Measurements from ENCODE around the gene ENAH.

Gene ENAH

DNA sequence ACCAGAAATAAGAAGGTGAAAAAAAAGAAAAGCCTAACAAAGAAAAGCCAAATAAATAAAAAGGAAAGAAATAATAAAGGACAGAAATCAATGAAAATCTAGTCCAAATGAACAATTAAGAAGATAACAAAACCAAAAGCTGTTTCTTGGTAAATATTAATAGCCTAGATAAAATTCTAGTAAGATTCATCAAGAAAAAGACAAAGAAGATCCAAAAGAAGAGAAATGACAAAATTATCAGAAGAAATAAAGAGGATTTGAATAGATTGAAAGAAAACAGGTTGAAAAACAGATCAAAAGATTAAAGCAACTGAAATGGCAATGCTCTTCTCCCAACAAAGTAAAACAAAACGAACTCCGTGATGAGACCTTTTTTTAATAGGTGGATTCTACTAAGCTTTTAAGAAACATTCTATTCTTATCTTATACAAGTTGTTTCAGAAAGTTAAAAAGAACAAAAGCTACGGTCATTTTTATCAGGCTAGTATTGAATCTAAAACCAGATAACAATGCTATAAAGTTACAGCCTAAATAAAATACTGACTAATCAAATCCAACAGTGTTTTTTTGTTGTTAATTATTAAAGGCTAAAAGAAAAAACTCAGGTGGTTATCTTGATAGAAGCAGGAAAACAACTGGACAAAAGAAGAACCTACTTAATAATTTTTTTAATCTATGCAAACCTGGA lies 50.9 kb downstream of the ENAH start:
- DNase-seq = no peak

DNA sequence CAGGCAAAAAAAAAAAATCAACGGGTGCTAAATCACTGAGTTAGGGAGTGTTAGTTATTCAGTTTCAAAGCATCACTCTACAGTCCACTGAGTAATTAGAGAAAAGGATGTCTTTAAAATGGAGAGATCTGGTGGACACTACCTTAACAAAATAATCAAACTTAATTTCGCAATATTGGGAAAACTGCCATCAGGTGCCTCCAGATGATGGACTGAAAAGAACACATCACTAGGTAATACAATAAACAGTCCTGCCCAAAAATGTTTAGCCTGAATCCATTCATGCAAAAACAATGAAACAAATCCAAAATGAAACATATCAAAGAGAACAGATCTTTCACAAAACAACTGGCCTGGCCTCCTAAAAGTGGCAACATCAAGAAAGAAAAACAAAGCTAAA lies 54.1 kb downstream of the ENAH start:
- DNase-seq = no peak

DNA sequence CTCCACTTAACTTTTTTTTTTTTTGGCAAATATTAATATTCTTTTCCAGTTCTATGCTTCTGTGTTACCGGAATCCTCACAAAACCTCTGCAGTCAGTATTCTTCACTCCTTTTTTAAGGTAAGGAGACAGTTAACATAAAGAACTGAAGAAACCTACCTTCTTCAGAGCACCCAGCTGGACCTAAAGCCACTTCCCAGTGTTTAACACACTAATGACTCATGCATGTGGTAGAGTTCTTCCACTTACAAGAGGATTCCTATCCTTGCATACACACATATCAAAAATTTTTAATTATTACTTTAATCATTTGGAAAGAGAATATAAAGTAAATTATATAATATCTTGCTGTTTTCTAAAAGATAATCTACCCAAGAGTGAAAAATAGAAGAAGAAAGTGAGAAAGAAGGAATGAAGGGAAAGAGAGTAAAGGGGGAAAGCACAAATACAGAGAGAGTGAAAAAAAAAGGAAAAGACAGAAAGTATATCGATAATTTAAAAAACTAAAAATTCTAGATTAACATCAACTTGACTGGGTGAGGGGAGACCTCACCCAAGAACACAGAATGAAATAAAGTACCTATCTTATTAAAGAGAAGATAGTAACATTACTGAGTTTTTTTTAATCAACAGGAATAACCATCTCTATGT lies 54.9 kb downstream of the ENAH start:
- DNase-seq = no peak

DNA sequence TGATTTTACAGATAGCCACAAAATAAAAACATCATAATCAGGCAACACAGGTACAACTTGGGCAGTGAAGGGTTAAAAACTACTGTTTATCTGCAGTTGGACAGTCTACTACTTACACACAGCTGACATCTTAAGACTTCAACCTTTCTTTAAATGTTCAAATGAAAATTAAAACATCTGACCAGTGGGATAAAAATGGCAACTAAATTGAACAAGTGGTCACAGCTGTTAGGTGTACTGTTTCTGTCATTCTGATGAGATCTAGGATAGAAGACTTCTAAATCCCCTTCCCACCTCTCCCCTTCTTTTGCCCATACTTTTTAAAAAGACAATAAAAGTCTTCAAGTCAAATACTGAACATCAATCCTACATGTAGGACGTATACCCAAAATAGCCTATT lies 56.2 kb downstream of the ENAH start:
- no peak for DNase-seq

DNA sequence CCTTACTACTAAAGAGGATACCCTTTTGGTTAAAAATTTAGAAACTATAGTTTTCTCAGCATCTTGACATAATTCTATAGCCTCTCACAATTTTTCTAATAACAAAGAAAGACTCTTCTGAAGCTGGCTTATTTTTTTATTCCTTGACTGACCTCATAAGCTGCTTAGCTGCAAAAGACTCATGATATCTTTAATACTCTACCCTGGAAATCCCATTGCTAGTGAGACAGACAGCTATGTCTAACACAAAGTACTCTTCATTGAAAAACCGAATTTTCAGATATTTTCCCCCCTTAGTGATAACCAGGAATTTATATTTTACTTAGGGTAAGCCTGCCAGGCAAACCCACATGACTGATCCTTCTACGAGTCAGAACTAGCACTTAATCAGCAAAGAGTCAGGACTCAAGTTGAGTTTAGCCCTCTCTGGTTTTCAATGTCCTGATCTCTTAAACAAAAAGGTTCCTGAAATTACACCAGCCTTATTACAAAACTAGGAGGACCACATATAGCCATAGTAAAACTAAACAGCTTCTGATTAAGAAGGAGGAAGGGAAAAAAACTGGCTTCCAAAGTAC lies 56.9 kb downstream of the ENAH start:
- DNase-seq = no peak

DNA sequence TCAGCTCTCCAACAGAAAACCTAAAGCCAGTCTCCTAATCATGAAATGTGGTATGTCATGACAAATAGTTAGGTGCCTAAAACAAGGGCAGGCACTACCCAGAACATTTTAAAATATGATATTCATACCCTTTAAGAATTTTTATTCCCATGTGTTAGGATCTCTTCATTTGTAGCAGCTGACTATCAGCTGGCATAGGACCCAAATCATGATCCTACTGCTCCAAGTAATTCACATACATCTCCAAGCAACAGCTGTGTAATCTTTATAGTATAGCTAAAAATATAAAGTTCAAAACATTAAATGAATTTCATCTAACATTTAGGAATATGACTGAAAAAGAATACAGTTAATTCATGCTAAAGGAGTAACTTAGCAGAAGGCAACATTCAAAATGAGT lies 57.5 kb downstream of the ENAH start:
- DNase-seq = no peak

DNA sequence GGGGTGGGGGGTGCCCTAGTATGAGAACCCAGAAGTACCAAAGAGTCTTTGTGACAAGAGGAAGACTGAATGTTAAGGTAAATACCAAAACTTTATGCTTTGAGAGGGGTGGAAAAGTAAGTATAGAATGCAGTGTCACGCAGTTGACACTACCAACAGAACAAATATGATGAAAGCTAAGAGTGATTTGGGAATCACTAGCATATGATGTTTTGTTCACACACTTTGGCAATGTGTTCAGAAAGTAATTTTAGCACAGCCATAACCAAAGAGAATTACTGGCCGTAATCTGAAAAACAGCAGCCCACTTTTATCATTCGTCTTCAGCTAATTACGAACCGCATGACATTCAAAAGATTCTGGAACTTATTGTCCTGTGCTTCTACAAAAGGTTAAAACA lies 59.5 kb downstream of the ENAH start:
- DNase-seq = no peak

DNA sequence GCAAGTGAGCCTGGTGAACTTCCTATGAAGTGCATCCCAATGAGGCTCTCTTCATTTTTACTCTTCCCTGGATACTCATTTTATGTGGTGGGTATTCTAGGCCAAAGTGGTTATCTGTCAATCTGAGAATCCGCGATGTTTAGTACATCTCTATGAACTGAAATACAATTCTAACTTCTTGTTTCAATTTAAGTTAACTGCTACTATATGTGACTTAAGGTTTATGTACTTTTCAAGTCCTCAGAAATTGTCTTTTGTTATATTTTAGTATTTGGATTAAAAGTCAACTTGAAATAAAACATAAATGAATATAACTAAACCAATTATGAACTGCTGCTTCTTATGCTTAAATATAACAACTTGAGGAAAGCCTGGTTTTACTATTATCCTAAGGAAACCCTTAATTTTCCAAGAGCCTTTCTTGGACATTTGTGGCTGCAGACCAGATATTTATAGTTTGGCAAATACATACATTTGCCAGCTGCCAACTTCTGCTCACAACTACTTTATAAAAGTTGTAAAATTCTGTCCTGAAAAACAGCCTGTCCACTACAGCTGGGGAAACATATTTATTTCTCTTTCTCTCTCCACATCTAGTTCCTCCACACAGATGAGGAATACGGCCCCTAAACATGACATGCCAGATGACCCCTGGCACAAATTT lies 60.4 kb downstream of the ENAH start:
- DNase-seq = no peak

DNA sequence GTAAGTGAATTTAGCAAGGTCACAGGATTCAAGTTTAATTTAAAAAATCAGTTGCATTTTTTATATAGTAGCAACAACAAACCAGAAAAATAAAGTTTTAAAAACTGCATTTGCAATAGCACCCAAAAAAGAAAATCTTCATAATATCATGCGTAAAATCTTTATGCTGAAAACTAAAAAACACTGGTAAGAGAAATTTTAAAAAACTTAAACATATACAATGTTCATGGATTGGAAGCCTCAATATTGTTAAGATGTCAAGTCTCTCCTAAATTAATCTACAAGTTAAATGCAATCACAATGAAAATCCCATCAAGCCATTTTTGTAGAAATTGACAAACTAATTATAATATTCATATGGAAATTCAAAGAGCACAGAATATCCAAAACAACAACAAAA lies 65.6 kb downstream of the ENAH start:
- no peak for DNase-seq

- no peak for DNase-seq
Measured at GRCh38 chr1:225581186-225581585, 71.7 kb downstream of the ENAH start.

GRCh38 chr1:225580238-225581099 lies 72.5 kb downstream of the ENAH start:
- no peak for DNase-seq

- no peak for DNase-seq
Measured at GRCh38 chr1:225578251-225578977, 74.5 kb downstream of the ENAH start.

DNA sequence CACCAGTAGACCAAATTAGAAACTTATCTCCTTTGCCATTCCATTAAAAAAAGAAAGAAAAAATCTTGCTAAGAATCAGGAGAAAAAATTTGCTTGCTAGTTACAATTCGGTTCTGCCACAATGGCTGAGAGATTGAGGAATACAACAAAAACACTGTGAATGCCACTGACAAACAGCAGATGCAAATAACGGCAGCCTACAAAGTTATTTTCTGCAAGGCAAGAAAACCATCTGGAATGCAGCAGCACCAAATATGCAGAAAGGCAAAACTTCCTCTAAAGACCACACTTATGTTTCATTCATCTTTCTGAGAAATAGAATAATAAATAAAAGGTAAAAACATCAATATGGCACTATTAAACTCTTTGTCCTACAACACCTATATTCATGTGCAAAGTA lies 75.7 kb downstream of the ENAH start:
- DNase-seq = no peak

- DNase-seq = no peak
Measured at GRCh38 chr1:225573216-225573615, 79.7 kb downstream of the ENAH start.

DNA sequence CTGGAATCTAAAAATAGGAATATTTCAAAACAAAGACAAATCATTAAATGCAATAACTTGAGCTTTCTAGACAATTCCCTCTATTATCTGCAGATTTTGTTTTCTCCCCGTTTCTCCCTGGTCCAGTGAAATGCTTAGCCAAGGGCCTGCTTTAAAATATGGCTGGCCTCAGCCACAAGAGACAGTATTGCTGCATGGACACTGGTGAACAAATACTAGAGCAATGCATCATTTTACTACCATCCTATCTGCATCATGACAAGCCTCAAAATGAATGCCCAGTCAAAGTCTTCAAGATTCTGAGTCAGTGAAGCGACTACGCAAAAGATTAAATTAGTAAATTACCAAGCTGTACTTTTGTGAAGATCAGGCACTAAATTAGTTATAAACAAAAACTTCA lies 80.5 kb downstream of the ENAH start:
- no peak for DNase-seq

DNA sequence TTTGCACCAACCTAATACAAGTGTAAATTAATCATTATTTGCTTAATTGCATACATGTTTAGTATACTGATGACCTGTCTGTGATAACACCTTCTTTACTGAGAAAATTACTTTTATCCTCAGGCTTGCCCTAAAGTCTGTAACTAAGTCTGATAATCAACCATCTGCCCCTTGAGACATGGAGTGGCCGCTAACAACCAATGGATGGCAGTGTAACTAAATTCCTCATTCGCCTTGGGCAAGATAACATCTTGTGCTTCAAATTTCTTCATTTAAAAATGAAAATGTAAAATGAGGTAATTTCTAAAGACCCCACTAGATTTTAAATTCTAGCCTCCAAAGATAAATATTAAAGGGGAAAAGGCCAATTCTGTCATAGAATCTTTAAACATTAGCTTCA lies 85.1 kb downstream of the ENAH start:
- DNase-seq = no peak

DNA sequence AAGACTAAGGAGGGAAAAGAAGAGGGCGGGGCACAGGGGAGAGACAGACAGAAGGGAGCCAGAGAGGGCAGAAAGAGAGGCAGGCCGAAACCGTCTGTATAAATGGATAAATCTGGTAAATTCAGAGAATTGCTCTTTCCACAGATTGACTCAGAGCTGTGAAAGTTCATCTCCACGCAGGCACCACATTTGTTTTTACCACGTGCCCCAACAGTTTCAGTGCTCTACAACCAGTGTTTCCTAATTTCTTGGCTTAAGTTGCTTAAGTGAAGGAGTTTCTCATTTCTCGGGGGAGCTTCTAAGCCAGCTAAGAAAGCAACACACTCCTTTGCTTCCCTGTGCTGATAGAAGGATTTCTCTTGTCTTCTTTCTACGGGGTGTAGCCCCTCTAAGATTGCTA lies 87.1 kb downstream of the ENAH start:
- DNase-seq = no peak

DNA sequence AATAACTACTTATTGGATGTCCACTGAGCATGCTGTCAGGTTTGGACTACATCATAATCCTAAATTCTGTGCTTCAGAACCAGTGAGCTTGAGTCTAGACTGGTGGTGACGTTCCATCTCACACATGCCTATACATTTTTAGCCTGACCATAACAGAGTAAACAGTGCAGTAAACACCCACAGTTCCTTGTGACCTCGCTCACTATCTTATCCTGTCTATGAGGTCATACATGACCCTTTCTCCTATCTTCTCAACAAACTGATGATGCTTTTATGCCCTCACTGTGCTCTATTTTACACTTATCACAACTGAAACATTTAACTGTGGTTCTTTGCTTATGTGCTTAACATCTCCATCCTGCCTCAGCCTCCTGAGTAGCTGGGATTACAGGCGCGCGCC lies 91.2 kb downstream of the ENAH start:
- DNase-seq = no peak

GRCh38 chr1:225559902-225560301 lies 93.0 kb downstream of the ENAH start:
- no peak for DNase-seq

DNA sequence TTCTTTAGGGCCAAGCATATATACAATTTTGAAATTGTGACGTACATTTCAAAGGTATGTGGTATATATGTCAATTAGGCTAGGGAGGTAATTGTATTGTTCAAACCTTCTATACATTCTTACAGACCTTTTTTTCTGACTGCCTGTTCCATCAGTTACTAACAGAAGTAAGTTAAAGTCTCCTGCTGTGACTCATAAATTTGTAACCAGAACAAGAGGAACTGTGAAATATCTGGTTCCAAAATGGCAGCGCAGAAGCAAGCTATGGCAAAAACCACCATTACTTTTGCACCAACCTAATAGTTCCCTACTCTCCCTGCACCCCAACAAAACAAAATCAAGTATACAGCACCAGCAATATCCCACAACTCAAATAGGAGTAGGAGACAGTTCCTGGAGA lies 93.6 kb downstream of the ENAH start:
- no peak for DNase-seq

- no peak for DNase-seq
Measured at GRCh38 chr1:225556694-225557093, 96.2 kb downstream of the ENAH start.

DNA sequence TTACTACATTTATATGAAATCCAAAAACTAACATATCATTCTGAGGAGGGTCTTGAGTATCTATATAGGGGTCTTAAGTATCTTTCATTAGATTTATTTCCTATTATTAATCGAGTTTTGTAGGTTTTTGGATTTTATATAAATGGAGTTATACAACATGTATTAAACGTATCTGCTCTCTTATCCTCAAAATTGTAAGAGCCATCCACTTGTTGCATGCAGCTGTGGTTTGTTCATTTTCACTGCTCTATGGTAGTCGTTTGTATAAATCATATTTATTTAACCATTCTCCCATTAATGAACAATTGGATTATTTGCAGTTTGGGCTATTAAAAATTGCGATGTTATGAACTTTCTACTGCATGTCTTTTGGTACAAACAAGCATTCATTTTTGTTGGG lies 97.1 kb downstream of the ENAH start:
- DNase-seq = no peak

Data from activated gamma-delta T cell treated with Interleukin-2 at 50 U/mL for 16 hours (primary cell).